Endodermal cell (in vitro differentiated cells): ENCODE data around the gene ANKH. TPM values are rescaled to one million over a fixed set of nuclear protein-coding genes. Genes with fewer than 3 reads are reported as not detected.

Source experiments
- DNase-seq: peaks from one replicate; pipeline ENCODE4 v3.0.0-alpha.2; 2017
- H3K27ac ChIP-seq: 2 replicates; pipeline ENCODE4 v1.5.1; 2013; ENCODE audit warnings: mild to moderate bottlenecking, low read depth, low read length, moderate library complexity
- H3K27me3 ChIP-seq: 2 replicates; pipeline ENCODE4 v1.6.1; 2013; ENCODE audit warnings: mild to moderate bottlenecking, low read length, moderate library complexity; ENCODE audit not compliant: insufficient read depth, control insufficient read depth, poor library complexity, severe bottlenecking
- H3K36me3 ChIP-seq: 2 replicates; pipeline ENCODE4 v1.7.0; 2013; ENCODE audit warnings: mild to moderate bottlenecking, low read length, moderate library complexity; ENCODE audit not compliant: control insufficient read depth, insufficient read depth
- H3K4me1 ChIP-seq: one replicate; pipeline ENCODE4 v1.7.0; 2013; ENCODE audit warnings: low read length; ENCODE audit not compliant: control insufficient read depth, insufficient read depth
- H3K4me3 ChIP-seq: 2 replicates; pipeline ENCODE4 v1.5.1; 2013; ENCODE audit warnings: mild to moderate bottlenecking, low read length, moderate library complexity
- H3K9ac ChIP-seq: 2 replicates; pipeline ENCODE4 v1.6.1; 2013; ENCODE audit warnings: mild to moderate bottlenecking, low read length, moderate library complexity; ENCODE audit not compliant: poor library complexity, severe bottlenecking; ENCODE audit errors: extremely low read depth
- H3K9me3 ChIP-seq: 2 replicates; pipeline ENCODE4 v1.6.1; 2013; ENCODE audit warnings: mild to moderate bottlenecking, low read length, moderate library complexity; ENCODE audit not compliant: control insufficient read depth
- H3K27ac Mint-ChIP-seq: 2 replicates; pipeline ENCODE4 v1.8.0; 2020; ENCODE audit warnings: mixed read lengths
- H3K27me3 Mint-ChIP-seq: 2 replicates; pipeline ENCODE4 v1.8.0; 2021; ENCODE audit warnings: mild to moderate bottlenecking, mixed read lengths; ENCODE audit not compliant: insufficient read depth
- H3K36me3 Mint-ChIP-seq: 2 replicates; pipeline ENCODE4 v1.8.0; 2020; ENCODE audit warnings: low read depth, mixed read lengths
- H3K4me1 Mint-ChIP-seq: 2 replicates; pipeline ENCODE4 v1.8.0; 2020; ENCODE audit warnings: mixed read lengths
- H3K4me3 Mint-ChIP-seq: 2 replicates; pipeline ENCODE4 v1.8.0; 2020; ENCODE audit warnings: mild to moderate bottlenecking, moderate library complexity, mixed read lengths
- H3K9me3 Mint-ChIP-seq: 2 replicates; pipeline ENCODE4 v1.8.0; 2020; ENCODE audit warnings: mild to moderate bottlenecking, mixed read lengths
- WGBS, 2 experiments: methylation state at CpG; one replicate each; pipeline versions ENCODE4 v1.1.5 to v1.1.7; 2013; ENCODE audit warnings: missing lambda C conversion rate in 2 of 2, mixed read lengths in 1 of 2; ENCODE audit not compliant: insufficient coverage in 1 of 2, insufficient read length in 1 of 2; 5-methylcytosine and 5-hydroxymethylcytosine counted together
- total RNA-seq, 2 donors: library from RNA; stranded (reverse); fragmentation: NEBNext Ultra II Directional in 1 of 2; extraction: Animal tissue kit (Norgen Biotek cat#: 25700) in 1 of 2; gene quantifications; 2 replicates in 1 of 2; 3 replicates in 1 of 2; pipeline ENCODE4 v1.2.1, GENCODE V29; 2021
- TF ChIP-seq, protein P1 (sequence below): fragments of 200-600 bp; sonication (generic); conservative IDR thresholded peaks from 2 replicates; pipeline ENCODE4 v1.5.0; 2021; ENCODE audit warnings: antibody characterized with exemption, mild to moderate bottlenecking

ANKH gene
- total RNA-seq, 2 donors from 2014 or later: 26.5 to 43.4 TPM

DNA sequence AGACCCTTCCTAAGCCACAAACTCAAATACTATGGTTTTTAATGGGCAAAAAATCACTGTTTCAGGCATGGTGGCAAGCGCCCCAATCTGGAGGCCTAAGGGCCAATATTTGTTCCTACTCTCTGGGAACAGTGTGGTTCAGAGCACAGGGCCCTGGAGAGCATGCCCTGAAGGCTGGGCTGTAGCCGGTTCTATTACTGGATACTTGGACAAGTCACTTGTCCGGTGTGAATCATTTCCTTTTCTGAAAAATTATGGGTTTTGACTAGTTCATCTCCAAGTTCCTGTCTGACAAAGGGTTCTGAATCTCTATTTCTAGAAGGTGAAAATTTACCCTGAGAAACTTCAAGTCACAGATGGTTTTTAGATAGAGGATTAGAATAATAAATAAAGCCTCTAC lies 132.0 kb downstream of the ANKH start:
- no peaks in the 10 kb centered on the region for H3K9me3 ChIP-seq
- H3K9ac ChIP-seq: no peak overlapping the region
- no peaks in the 10 kb centered on the region for H3K9me3 Mint-ChIP-seq
- peaks cover 2% of the 10 kb centered on the region for H3K4me1 Mint-ChIP-seq
- TF ChIP-seq, protein P1, sequence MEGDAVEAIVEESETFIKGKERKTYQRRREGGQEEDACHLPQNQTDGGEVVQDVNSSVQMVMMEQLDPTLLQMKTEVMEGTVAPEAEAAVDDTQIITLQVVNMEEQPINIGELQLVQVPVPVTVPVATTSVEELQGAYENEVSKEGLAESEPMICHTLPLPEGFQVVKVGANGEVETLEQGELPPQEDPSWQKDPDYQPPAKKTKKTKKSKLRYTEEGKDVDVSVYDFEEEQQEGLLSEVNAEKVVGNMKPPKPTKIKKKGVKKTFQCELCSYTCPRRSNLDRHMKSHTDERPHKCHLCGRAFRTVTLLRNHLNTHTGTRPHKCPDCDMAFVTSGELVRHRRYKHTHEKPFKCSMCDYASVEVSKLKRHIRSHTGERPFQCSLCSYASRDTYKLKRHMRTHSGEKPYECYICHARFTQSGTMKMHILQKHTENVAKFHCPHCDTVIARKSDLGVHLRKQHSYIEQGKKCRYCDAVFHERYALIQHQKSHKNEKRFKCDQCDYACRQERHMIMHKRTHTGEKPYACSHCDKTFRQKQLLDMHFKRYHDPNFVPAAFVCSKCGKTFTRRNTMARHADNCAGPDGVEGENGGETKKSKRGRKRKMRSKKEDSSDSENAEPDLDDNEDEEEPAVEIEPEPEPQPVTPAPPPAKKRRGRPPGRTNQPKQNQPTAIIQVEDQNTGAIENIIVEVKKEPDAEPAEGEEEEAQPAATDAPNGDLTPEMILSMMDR: no peak
- peaks cover 8% of the 10 kb centered on the region for H3K36me3 ChIP-seq
- H3K27ac ChIP-seq: no peak overlapping the region
- H3K27me3 Mint-ChIP-seq: no peaks in the 10 kb centered on the region
- WGBS, 2 experiments: 92 to 94% methylated on average over 3 of the region's 3 CpGs
- DNase-seq: no peak
- no peak overlapping the region for H3K27ac Mint-ChIP-seq
- H3K4me1 ChIP-seq: no peaks in the 10 kb centered on the region
- peaks cover 3% of the 10 kb centered on the region for H3K36me3 Mint-ChIP-seq
- H3K27me3 ChIP-seq: no peaks in the 10 kb centered on the region
- no peak overlapping the region for H3K4me3 ChIP-seq
- no peak overlapping the region for H3K4me3 Mint-ChIP-seq

DNA sequence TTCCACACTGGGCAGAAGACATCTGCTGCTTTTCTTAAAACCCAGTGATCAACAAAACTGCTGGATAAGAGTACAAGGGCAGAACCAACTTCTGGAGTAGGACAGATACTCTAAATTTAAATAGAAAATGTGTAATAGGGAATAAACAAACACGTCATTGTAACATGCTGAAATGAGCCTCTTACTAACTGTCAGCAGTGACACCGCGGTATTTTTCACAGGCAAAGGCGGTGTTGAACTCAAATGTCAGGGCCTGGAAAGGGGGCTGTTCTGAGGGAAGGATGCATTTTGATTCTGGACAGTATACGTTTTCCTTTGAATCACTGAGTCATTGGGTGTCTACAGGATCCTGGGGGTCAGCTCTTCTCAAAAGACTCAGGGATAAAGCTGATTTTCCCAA lies 133.5 kb downstream of the ANKH start:
- Mint-ChIP-seq H3K27ac (no peak overlapping the region), H3K27me3 (no peaks in the 10 kb centered on the region), H3K4me1 (peaks cover 2% of the 10 kb centered on the region), H3K36me3 (peaks cover 3% of the 10 kb centered on the region), H3K4me3 (no peak overlapping the region), H3K9me3 (no peaks in the 10 kb centered on the region)
- H3K36me3 ChIP-seq: peaks cover 8% of the 10 kb centered on the region
- no peaks in the 10 kb centered on the region for H3K9me3 ChIP-seq
- TF ChIP-seq, protein P1: no peak
- H3K9ac ChIP-seq: no peak overlapping the region
- no peaks in the 10 kb centered on the region for H3K27me3 ChIP-seq
- H3K4me3 ChIP-seq: no peak overlapping the region
- no peaks in the 10 kb centered on the region for H3K4me1 ChIP-seq
- no peak overlapping the region for H3K27ac ChIP-seq
- WGBS, 2 experiments: 88 to 96% methylated on average over 2 to 5 of the region's 5 CpGs
- DNase-seq: no peak

DNA sequence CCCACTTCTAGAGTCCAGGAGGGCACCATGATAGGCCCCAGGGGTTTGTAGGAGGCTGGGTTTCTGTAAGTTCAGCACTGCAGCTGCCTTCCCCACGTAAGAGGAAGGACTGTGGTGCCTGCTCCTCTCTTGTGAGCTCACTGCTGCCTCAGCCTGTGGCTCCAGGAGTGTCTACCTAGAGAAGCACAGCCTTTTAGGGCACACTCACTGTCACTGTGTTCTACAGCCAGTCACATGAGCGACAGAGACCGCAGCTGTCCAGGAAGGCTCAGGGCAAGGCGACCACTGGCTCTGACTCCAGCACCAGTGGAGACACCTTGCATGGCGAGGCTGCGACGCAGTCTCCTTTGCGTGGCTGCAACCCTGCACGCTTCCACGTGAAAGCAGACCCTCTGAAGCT lies 134.3 kb downstream of the ANKH start:
- TF ChIP-seq, protein P1: no peak
- H3K27ac Mint-ChIP-seq: no peak overlapping the region
- H3K27me3 ChIP-seq: no peaks in the 10 kb centered on the region
- H3K27me3 Mint-ChIP-seq: no peaks in the 10 kb centered on the region
- H3K9me3 Mint-ChIP-seq: no peaks in the 10 kb centered on the region
- DNase-seq: no peak
- H3K4me1 ChIP-seq: no peaks in the 10 kb centered on the region
- no peak overlapping the region for H3K4me3 ChIP-seq
- no peak overlapping the region for H3K9ac ChIP-seq
- H3K4me3 Mint-ChIP-seq: no peak overlapping the region
- no peak overlapping the region for H3K27ac ChIP-seq
- H3K4me1 Mint-ChIP-seq: peaks cover 2% of the 10 kb centered on the region
- WGBS, 2 experiments: 90 to 94% methylated on average over 9 to 10 of the region's 10 CpGs
- no peaks in the 10 kb centered on the region for H3K9me3 ChIP-seq
- H3K36me3 ChIP-seq: peaks cover 8% of the 10 kb centered on the region
- H3K36me3 Mint-ChIP-seq: peaks cover 3% of the 10 kb centered on the region
